OCI-LY3 (cell line): ENCODE results near the gene CCDC24.

Experiments
- EZH2phosphoT487 ChIP-seq: fragments of 200-600 bp; shearing (Covaris generic); IDR thresholded peaks from 2 replicates; pipeline ENCODE4 v1.6.1; 2018; ENCODE audit warnings: antibody characterized with exemption, mixed run types, low read depth
- TF ChIP-seq, protein P1 (sequence below): fragments of 200-600, 300-600 bp; sonication (generic); IDR thresholded peaks from 2 replicates; pipeline ENCODE4 v1.5.1; 2014; ENCODE audit warnings: antibody characterized with exemption, low read length, low read depth

- TF ChIP-seq, protein P1, sequence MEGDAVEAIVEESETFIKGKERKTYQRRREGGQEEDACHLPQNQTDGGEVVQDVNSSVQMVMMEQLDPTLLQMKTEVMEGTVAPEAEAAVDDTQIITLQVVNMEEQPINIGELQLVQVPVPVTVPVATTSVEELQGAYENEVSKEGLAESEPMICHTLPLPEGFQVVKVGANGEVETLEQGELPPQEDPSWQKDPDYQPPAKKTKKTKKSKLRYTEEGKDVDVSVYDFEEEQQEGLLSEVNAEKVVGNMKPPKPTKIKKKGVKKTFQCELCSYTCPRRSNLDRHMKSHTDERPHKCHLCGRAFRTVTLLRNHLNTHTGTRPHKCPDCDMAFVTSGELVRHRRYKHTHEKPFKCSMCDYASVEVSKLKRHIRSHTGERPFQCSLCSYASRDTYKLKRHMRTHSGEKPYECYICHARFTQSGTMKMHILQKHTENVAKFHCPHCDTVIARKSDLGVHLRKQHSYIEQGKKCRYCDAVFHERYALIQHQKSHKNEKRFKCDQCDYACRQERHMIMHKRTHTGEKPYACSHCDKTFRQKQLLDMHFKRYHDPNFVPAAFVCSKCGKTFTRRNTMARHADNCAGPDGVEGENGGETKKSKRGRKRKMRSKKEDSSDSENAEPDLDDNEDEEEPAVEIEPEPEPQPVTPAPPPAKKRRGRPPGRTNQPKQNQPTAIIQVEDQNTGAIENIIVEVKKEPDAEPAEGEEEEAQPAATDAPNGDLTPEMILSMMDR, result no peak
- no peak for TF ChIP-seq EZH2phosphoT487
Measured at GRCh38 chr1:44029911-44030604, 38.7 kb downstream of the CCDC24 start.
